GM10248 (cell line): Measurements from ENCODE around the gene EHMT1.
A peak's percentile ranks its signal among the peaks of the same experiment; 100 is the strongest.
"Not testable (repeated sequence)": the region's sequence is repeated elsewhere in the genome, so short reads cannot be mapped to it uniquely, and the experiment has no call there.

Experiments used
- CTCF ChIA-PET: fragments of 300-600 bp; sonication (Branson Sonifier 250); formaldehyde crosslinking; extraction: SDS; loops from one replicate; lab custom pipeline; 2021; ENCODE audit warnings: antibody characterized with exemption; lab: Yijun Ruan, JAX
- POLR2A ChIA-PET: fragments of 350-650 bp; sonication (Branson Sonifier 250); formaldehyde crosslinking; extraction: SDS; loops from one replicate; lab custom pipeline; 2020; ENCODE audit warnings: antibody characterized with exemption; lab: Yijun Ruan, JAX
- DNase-seq: peaks from one replicate; pipeline ENCODE4 v3.0.0; 2012; ENCODE audit errors: extremely low spot score
- CTCF ChIP-seq: IDR thresholded peaks from 2 replicates; pipeline ENCODE4 v1.5.1; 2012; ENCODE audit warnings: mild to moderate bottlenecking, low read depth; ENCODE audit errors: extremely low read depth, missing control alignments, control extremely low read depth

The EHMT1 gene

GRCh38 chr9:137620581-137620980 is 1.8 kb downstream of the EHMT1 start:
- no peak for DNase-seq
- TF ChIP-seq CTCF, result no peak
- CTCF ChIA-PET, result interaction anchor here (1.2 kb wide), 3 partner anchors 11 to 45 kb away, joined by 3 to 5 read pairs (median 3); no protein-coding TSS in a partner anchor
- POLR2A ChIA-PET, result interaction anchor here (0.6 kb wide), 1 partner anchor 118 kb away, joined by 4 read pairs; no protein-coding TSS in a partner anchor

- ChIA-PET CTCF (interaction anchor here (1.2 kb wide), 3 partner anchors 10 to 44 kb away, joined by 3 to 5 read pairs (median 3); no protein-coding TSS in a partner anchor), POLR2A (no interaction called here)
- TF ChIP-seq CTCF, result peak; percentile 12
- DNase-seq, result no peak
These were observed 2.4 kb downstream of the EHMT1 start for GRCh38 chr9:137621131-137621757.

GRCh38 chr9:137622211-137622610 is 3.4 kb downstream of the EHMT1 start:
- CTCF ChIA-PET, DNase-seq, POLR2A ChIA-PET: not testable (repeated sequence)

- no peak for DNase-seq
- ChIA-PET POLR2A (interaction anchor here (0.7 kb wide), 1 partner anchor 741 kb away, joined by 3 read pairs; no protein-coding TSS in a partner anchor), CTCF (no interaction called here)
- no peak for TF ChIP-seq CTCF
These were observed 7.7 kb downstream of the EHMT1 start for GRCh38 chr9:137626464-137626863.

GRCh38 chr9:137627406-137627805 is 8.6 kb downstream of the EHMT1 start:
- CTCF ChIA-PET, result interaction anchor here (1.4 to 1.8 kb wide), 3 partner anchors 14 to 68 kb away, joined by 4 to 6 read pairs (median 5); no protein-coding TSS in a partner anchor
- POLR2A ChIA-PET, result not testable (repeated sequence)

GRCh38 chr9:137630126-137630525 is 11.3 kb downstream of the EHMT1 start:
- CTCF ChIA-PET, result interaction anchor here (0.7 to 1.5 kb wide), 4 partner anchors 11 to 178 kb away, joined by 3 to 6 read pairs (median 4); no protein-coding TSS in a partner anchor
- no peak for TF ChIP-seq CTCF
- DNase-seq, result no peak
- POLR2A ChIA-PET, result no interaction called here

More at GRCh38 chr9:137627406-137627805, 8.6 kb downstream of the EHMT1 start:
- not testable (repeated sequence) for DNase-seq

GRCh38 chr9:137630679-137631078 is 11.9 kb downstream of the EHMT1 start:
- ChIA-PET POLR2A (no interaction called here), CTCF (interaction anchor here (1.0 to 1.5 kb wide), 4 partner anchors 10 to 178 kb away, joined by 3 to 6 read pairs (median 4); no protein-coding TSS in a partner anchor)
- no peak for DNase-seq
- no peak for TF ChIP-seq CTCF
